ENCODE measurements around the gene DUSP22.

- TF ChIP-seq POLR2A (IDR thresholded peaks at IDR 0.05) (no peak), CTCF (IDR thresholded peaks at IDR 0.05) (no peak), POLR2AphosphoS5 (IDR thresholded peaks at IDR 0.05) (no peak), EP300 (IDR thresholded peaks at IDR 0.05) (no peak)
Measured at GRCh38 chr6:324729-325125, 32.4 kb downstream of the DUSP22 start.

All from stomach (tissue), 4 donors.